GM18867 (cell line): ENCODE measurements around the gene CORT.
A peak's percentile ranks its signal among the peaks of the same experiment; 100 is the strongest.
"Not testable (repeated sequence)": the region's sequence is repeated elsewhere in the genome, so short reads cannot be mapped to it uniquely, and the experiment has no call there.

Experiments
- ATAC-seq: cut with Tn5 transposase; IDR thresholded peaks from one replicate; pipeline ENCODE4 v1.9.1; 2021; ENCODE audit warnings: mild to moderate bottlenecking, moderate library complexity; ENCODE audit not compliant: unreplicated experiment

The CORT gene

GRCh38 chr1:10437052-10437451 is 12.8 kb upstream of the CORT start:
- ATAC-seq = no peak

GRCh38 chr1:10438677-10439163 is 11.1 kb upstream of the CORT start:
- no peak for ATAC-seq

GRCh38 chr1:10440305-10440704 is 9.5 kb upstream of the CORT start:
- no peak for ATAC-seq

GRCh38 chr1:10440794-10441193 is 9.0 kb upstream of the CORT start:
- ATAC-seq = no peak

- ATAC-seq = peak; percentile 10
Measured at GRCh38 chr1:10444248-10444647, 5.6 kb upstream of the CORT start.

GRCh38 chr1:10444795-10445397 is 4.9 kb upstream of the CORT start:
- peak; percentile 71 for ATAC-seq

- no peak for ATAC-seq
Measured at GRCh38 chr1:10446790-10447422, 2.9 kb upstream of the CORT start.

- no peak for ATAC-seq
Measured at GRCh38 chr1:10450156-10450814, 454 bp downstream of the CORT start.

- ATAC-seq = no peak
Measured at GRCh38 chr1:10450836-10451235, 1.0 kb downstream of the CORT start.

GRCh38 chr1:10451287-10451686 is 1.5 kb downstream of the CORT start:
- ATAC-seq = no peak

GRCh38 chr1:10456048-10456447 is 6.2 kb downstream of the CORT start:
- ATAC-seq = no peak

GRCh38 chr1:10456661-10457060 is 6.8 kb downstream of the CORT start:
- ATAC-seq = no peak

GRCh38 chr1:10457462-10457861 is 7.6 kb downstream of the CORT start:
- not testable (repeated sequence) for ATAC-seq

- ATAC-seq = no peak
Measured at GRCh38 chr1:10457875-10458274, 8.0 kb downstream of the CORT start.

- no peak for ATAC-seq
Measured at GRCh38 chr1:10459184-10459583, 9.4 kb downstream of the CORT start.

GRCh38 chr1:10467078-10467477 is 17.2 kb downstream of the CORT start:
- ATAC-seq = no peak

GRCh38 chr1:10470043-10470442 is 20.2 kb downstream of the CORT start:
- no peak for ATAC-seq

GRCh38 chr1:10471411-10472219 is 21.8 kb downstream of the CORT start:
- ATAC-seq = no peak

- ATAC-seq = peak; percentile 73
Measured at GRCh38 chr1:10472220-10473144, 22.7 kb downstream of the CORT start, which contains the start of gene DFFA. Gene DFFA, minus strand, starts transcription at chr1:10472529. Its CDS starts 71 bp downstream, at chr1:10472458.

GRCh38 chr1:10473145-10473765 is 23.4 kb downstream of the CORT start:
- ATAC-seq = no peak
